HEK293 (cell line): ENCODE results near the gene SLC13A3.

Source experiments
- ZBTB8A ChIP-seq: fragments of 450-650 bp; formaldehyde crosslinking; IDR thresholded peaks from 2 replicates; pipeline ENCODE4 v1.5.1; 2016; ENCODE audit warnings: missing biosample characterization, missing genetic modification characterization
- ZNF239 ChIP-seq: fragments of 450-650 bp; formaldehyde crosslinking; IDR thresholded peaks from 2 replicates; pipeline ENCODE4 v1.5.1; 2016; ENCODE audit warnings: missing biosample characterization, missing genetic modification characterization
- ZNF777 ChIP-seq: fragments of 450-650 bp; formaldehyde crosslinking; IDR thresholded peaks from 2 replicates; pipeline ENCODE4 v1.5.1; 2017; ENCODE audit warnings: missing biosample characterization, missing genetic modification characterization, borderline replicate concordance
- ZNF830 ChIP-seq: fragments of 450-650 bp; IDR thresholded peaks from 2 replicates; pipeline ENCODE4 v1.5.0; 2018; ENCODE audit warnings: missing biosample characterization, missing genetic modification characterization, low read depth, mild to moderate bottlenecking, moderate library complexity
- TF ChIP-seq, protein P1 (sequence below): fragments of 450-650 bp; formaldehyde crosslinking; IDR thresholded peaks from 2 replicates; pipeline ENCODE4 v1.5.1; 2016; ENCODE audit warnings: missing biosample characterization, missing genetic modification characterization
- TF ChIP-seq, protein P2 (sequence below): fragments of 450-650 bp; formaldehyde crosslinking; IDR thresholded peaks from 2 replicates; pipeline ENCODE4 v1.5.1; 2016; ENCODE audit warnings: missing biosample characterization, missing genetic modification characterization
- TF ChIP-seq, protein P3 (sequence below): fragments of 450-650 bp; formaldehyde crosslinking; IDR thresholded peaks from 2 replicates; pipeline ENCODE4 v1.5.1; 2016; ENCODE audit warnings: missing biosample characterization, missing genetic modification characterization

DNA sequence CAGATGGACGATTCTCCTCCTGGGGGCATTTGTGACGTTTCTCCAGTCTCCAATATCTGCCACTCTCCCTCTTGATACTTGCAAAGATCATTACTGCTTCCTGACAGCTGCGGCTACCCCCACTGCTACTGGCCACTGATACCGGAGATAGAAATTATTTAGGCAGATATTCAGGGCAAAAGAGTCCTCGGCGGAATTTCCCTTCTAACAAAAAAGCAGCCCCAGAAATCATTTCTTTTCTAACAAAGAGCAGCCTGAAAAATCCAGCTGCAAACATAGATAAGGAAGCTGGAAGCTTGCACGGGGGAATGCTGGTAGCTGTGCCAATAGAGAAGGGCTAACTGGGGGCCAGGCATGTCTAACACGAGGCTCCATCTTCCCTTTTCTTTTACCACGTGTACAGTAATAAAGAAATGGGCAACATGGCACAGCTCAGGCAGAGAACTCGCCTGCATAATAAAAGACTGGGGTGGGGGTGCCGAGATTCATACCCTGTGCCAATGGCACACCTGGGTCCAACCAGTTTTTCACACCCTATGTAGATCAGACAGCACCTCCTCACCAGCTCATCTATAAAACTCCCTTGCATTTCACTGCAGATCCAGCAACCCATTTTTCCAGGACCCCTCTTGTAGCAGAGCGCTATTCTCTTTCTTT is 31.9 kb upstream of the SLC13A3 start:
- TF ChIP-seq ZBTB8A, result no peak
- TF ChIP-seq, protein P1, sequence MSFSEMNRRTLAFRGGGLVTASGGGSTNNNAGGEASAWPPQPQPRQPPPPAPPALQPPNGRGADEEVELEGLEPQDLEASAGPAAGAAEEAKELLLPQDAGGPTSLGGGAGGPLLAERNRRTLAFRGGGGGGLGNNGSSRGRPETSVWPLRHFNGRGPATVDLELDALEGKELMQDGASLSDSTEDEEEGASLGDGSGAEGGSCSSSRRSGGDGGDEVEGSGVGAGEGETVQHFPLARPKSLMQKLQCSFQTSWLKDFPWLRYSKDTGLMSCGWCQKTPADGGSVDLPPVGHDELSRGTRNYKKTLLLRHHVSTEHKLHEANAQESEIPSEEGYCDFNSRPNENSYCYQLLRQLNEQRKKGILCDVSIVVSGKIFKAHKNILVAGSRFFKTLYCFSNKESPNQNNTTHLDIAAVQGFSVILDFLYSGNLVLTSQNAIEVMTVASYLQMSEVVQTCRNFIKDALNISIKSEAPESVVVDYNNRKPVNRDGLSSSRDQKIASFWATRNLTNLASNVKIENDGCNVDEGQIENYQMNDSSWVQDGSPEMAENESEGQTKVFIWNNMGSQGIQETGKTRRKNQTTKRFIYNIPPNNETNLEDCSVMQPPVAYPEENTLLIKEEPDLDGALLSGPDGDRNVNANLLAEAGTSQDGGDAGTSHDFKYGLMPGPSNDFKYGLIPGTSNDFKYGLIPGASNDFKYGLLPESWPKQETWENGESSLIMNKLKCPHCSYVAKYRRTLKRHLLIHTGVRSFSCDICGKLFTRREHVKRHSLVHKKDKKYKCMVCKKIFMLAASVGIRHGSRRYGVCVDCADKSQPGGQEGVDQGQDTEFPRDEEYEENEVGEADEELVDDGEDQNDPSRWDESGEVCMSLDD (tag by site-specific recombination), result no peak
- no peak for TF ChIP-seq ZNF239 (tag by site-specific recombination)
- TF ChIP-seq ZNF777 (tag by site-specific recombination), result no peak
- TF ChIP-seq, protein P2, sequence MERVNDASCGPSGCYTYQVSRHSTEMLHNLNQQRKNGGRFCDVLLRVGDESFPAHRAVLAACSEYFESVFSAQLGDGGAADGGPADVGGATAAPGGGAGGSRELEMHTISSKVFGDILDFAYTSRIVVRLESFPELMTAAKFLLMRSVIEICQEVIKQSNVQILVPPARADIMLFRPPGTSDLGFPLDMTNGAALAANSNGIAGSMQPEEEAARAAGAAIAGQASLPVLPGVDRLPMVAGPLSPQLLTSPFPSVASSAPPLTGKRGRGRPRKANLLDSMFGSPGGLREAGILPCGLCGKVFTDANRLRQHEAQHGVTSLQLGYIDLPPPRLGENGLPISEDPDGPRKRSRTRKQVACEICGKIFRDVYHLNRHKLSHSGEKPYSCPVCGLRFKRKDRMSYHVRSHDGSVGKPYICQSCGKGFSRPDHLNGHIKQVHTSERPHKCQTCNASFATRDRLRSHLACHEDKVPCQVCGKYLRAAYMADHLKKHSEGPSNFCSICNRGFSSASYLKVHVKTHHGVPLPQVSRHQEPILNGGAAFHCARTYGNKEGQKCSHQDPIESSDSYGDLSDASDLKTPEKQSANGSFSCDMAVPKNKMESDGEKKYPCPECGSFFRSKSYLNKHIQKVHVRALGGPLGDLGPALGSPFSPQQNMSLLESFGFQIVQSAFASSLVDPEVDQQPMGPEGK, result no peak
- no peak for TF ChIP-seq ZNF830
- TF ChIP-seq, protein P3, sequence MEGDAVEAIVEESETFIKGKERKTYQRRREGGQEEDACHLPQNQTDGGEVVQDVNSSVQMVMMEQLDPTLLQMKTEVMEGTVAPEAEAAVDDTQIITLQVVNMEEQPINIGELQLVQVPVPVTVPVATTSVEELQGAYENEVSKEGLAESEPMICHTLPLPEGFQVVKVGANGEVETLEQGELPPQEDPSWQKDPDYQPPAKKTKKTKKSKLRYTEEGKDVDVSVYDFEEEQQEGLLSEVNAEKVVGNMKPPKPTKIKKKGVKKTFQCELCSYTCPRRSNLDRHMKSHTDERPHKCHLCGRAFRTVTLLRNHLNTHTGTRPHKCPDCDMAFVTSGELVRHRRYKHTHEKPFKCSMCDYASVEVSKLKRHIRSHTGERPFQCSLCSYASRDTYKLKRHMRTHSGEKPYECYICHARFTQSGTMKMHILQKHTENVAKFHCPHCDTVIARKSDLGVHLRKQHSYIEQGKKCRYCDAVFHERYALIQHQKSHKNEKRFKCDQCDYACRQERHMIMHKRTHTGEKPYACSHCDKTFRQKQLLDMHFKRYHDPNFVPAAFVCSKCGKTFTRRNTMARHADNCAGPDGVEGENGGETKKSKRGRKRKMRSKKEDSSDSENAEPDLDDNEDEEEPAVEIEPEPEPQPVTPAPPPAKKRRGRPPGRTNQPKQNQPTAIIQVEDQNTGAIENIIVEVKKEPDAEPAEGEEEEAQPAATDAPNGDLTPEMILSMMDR (tag by site-specific recombination), result no peak
